Right lobe of liver (tissue), 4 donors: Measurements from ENCODE around the gene ARNT2.

Experiments used
- CTCF ChIP-seq, 4 donors: fragments of 200-600 bp in 3 of 4; fragments of 450-650 bp in 1 of 4; IDR thresholded peaks; one replicate each; pipeline versions ENCODE4 v1.5.1 to v1.8.0; 2016 to 2022; ENCODE audit warnings: antibody characterized with exemption in 4 of 4, mild to moderate bottlenecking in 2 of 4
- POLR2A ChIP-seq: fragments of 450-650 bp; IDR thresholded peaks from one replicate; pipeline ENCODE4 v1.6.1; 2017; ENCODE audit warnings: antibody characterized with exemption, mild to moderate bottlenecking
- donor health status: DM: no; HTN: no; CAD: no.
- donor health status: DM: no; HTN: no; CAD: no.
- donor health status: DM: no; HTN: yes; CAD: no.

- TF ChIP-seq CTCF (IDR thresholded peaks at IDR 0.05) (no peak), POLR2A (no peak)
Measured at GRCh38 chr15:80482696-80483095, 78.5 kb downstream of the ARNT2 start.
